Kidney tubule cell (primary cell): ENCODE measurements around the gene CPZ.
"Not testable (repeated sequence)": the region's sequence is repeated elsewhere in the genome, so short reads cannot be mapped to it uniquely, and the experiment has no call there.

Source experiments
- DNase-seq: peaks from one replicate; pipeline ENCODE4 v3.0.0-alpha.2; 2018; ENCODE audit warnings: low spot score

The CPZ gene

DNA sequence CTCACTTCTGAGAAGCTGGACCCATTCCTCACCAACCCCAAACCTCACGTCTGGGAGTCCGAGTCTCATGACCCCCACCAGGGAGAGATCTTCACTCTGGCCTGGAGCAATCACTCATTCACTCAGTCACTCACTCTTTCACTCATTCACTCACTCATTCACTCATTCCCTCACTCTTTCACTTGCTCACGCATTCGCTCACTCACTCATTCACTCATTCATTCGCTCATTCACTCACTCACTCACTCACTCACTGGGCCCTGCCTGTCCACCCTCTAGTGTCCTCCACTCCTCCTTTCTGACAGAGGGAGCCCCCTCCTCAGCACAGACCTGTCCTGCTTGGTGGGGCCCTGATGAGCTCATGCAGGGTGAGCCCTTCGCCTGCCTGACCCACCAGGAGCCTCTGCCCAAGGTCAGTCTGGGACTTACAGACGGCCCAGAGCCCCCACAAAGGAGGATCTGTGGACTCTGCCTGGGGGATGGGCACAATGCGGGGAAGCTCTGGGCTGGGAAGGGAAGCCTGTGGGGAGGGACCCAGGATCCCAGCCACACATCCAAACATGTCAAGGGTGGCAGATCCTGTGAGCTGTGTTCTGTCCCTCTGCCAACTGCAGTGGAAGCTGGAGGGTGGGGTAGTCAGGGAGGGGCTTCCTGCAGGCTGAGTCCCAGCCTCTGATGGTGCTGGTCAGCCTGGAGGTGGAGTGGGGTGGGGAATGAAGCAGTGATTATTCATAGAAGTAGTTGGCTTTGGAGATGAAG lies 18.5 kb downstream of the CPZ start:
- DNase-seq, result no peak

- DNase-seq, result no peak
Observed at GRCh38 chr4:8612646-8613045, 20.1 kb downstream of the CPZ start.

DNA sequence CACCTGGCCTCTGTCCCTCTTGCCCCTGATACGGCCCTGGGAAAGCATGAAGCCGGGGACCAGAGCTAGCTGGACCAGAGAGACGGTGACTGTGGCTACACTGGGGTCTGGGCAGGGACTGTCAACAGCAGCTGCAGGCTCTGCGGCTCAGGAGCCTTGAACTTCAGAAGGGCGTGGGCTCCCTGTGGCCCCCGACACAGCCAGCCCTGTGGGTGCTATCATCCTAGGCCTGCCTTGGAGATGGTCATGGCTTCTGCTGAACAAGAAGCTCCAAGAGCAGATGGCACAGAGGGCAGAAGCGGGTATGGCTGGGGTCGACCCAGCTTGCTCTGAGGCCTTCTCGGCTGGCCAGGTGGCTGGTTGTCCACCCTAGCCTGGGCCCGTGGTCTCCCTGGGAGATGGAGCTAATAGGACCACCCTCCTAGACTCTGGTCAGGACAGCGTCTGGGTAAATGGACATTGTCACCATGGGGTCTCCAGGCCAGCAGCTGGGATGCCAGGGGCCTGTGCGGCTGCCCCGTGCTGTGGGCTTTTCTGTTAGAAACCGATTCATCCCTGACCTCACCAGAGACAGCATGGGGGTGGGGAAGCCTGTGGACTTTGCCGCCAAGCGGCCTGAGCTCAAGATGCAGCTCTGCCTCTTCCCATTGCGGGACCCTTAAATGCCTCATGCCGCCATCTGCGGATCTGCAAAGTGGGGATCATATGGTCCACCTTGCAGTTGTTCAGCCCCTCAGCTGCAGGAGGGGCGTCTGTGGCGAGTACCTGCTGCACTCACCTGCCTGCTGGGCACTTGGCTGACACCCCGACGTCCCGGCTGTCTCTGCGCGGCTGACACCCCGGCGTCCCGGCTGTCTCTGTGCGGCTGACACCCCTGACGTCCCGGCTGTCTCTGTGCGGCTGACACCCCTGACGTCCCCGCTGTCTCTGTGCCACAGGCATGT lies 21.1 kb downstream of the CPZ start:
- DNase-seq, result no peak

DNA sequence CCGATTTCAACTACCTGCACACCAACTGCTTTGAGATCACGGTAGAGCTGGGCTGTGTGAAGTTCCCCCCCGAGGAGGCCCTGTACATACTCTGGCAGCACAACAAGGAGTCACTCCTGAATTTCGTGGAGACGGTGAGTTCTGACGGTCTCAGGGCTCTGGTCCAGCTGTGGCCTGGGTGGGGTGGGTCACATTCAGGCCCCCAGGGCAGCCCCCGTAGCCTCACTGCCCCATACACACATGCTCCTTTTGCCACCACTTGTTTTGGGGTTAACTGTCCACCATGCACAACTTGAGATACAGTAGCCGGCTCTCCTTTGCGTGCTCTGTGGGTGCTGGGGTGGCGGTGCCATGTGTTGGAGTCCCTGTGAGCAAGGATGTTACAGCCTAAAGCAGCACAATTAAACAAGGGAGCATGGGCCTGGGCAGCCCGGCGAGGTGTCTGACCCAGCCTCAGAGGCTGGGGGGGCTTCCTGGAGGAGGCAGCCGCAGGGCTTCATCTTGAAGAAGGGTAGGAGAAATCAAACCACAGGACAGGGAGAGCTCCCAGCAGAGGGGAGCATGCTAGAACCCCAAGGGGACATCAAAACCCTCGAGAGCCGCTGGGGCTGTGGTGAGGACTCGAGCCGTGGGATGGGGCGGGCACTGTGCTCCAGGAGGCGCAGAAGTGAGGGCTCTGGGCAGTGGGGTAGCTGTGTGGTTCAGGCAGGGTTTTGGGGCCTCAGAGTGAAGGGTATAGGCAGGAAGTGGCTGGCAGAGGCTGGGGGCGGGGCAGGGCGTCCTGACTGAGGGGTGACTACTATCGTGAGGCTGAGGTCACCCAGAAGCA lies 22.0 kb downstream of the CPZ start:
- DNase-seq, result no peak

DNA sequence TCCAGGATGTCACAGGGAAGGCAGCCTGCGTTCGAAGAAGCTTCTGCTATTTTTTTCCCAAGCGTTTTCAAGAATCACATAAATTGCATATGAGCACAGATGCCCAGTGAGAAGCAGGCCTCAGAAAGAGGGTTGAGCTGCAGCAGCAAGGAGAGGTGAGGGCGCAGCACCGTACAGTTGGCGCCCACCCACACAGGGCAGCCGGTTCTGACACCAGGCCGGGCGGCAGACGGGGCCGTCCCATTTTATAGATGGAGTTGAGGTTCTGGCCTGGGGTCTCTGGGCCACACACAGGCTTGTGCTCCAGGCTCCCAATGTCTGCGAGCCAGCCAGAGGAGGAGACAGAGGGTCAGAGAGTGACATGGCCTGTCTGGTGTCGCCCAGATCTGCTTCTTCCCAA lies 22.8 kb downstream of the CPZ start:
- no peak for DNase-seq

DNA sequence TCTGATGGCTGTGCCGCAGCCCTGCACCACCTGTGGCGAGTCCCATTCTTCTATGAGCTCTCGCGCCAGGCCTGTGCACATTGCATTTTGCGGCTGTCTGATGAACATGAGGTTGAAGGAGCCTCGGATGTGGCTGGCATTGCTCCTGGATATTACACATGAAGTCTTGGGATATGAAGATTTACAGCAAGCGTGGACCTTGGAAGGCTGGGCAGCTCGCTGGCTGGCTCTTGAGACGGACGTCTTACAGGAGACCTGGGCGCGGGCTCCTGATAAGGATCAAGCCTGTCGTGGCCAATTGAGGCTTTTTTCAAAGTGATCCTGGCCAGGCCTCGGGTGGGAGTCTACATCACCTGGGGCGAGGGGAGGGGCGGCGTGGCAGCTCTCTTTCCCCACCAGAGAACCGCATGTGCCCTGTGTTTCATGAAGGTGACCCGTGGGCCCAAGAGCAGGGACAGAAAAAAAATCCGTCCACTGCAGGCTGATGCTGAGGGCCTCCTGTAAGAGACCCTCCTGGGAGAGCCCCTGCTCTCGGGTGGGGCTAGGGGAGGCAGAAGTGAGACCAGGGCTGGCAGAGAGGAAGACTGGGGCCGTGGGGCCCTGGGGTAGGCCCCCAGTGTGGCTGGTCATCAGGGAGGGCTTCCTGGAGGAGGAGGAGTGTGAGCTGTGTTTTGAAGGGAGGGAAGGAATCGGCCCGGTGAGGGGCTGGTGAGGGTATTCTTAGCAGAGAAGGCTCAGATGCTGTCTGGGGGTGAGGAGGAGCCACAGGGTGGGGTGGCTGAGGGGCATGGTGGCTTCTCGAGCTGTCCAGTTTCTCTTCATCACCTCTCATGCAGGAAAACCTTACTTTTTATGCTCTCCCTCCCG lies 23.6 kb downstream of the CPZ start:
- no peak for DNase-seq

- no peak for DNase-seq
Observed at GRCh38 chr4:8616831-8617230, 24.3 kb downstream of the CPZ start.

DNA sequence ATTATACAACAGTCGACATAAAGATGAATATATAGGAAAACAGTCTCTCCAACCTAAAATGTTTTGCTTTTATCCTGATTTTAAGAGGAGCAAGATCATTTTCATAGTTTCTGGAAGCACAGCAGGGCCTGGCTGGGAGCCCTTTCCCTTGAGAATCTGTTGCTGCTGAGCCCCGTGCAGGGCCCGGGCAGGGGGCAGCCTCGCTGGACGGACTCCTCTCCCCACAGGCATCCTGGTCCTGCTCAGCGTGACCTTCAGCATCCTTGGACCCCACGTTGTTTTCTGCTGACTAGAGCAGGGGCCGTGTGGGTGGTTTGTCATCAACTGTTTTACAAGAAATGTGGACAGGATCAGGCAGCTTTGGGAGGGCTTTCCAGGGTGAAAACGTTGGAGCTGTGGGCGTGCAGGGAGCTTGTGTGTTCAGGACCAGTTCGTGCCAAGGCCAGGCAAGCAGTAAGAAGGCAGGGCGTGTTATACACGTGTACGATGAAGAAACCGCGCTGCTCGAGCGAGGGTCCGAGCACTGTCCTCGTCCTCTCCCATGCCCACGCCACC lies 25.0 kb downstream of the CPZ start:
- DNase-seq, result no peak

DNA sequence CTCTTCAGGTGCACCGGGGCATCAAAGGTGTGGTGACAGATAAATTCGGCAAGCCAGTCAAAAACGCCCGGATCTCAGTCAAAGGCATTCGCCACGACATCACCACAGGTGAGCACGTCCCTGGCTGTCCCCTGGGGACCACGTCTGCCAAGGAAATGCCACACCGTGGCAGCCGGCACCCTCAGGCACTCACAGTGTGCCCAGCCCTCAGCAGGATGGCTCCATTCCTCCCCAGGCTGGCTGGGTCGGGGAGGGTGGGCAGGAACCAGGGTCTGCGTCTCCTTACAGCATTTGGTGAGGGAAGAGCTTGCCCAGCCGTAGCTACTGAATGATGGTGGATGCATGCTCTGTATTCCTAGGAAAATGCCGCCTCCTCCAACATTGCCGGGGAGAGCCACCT lies 25.9 kb downstream of the CPZ start:
- no peak for DNase-seq

GRCh38 chr4:8618961-8619720 lies 26.6 kb downstream of the CPZ start:
- DNase-seq, result no peak

DNA sequence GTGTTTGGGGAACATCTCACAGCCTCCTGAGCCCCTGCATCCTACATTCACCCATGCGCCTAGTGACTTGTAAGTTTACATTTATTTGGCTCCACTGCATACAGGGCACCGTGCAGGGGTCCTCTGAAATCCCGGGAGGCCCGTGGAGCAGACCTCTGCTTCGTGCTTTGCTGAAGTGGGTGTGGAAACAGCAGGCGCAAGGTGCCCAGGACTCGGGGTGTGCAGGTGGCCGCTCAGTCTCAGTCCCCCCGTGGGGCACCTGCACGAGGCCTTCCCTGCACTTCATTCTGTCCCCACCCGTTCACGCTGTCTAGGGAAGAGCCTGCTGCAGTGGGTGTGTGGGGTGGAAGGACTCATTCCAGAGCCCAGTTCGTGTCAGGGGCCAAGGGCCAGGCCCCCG lies 28.6 kb downstream of the CPZ start:
- not testable (repeated sequence) for DNase-seq

DNA sequence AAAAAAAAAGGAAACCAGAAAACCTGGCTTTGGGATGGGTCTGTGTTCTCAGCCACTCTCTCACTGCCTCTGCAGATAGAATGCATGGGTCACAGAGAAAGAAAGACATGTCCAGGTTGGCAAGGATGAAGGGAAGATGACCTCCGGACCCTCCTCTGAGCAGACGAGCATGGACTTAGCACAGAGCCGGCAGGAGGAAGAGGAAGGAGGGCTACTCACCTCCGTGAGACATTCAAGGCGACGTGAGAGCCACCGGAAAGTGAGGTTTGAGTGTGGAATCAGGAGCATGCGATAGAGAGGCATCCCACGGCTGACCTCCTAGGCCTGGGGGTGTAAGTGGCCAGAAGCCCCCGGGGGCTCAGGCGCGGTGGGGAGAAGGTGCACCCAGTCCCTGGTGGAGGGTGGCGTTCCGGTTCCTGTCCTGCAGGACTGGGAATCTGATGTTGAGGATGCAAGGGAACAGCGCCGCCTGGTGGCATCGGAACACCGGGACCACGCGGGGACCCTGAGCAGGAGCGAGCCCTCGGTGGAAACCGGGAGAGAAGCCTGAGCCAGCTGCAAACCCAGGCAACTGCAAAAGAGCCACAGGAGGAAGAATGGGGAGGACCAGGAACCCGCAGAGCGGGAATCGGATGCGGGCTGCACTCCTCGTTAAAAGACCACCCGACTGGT lies 32.2 kb downstream of the CPZ start:
- not testable (repeated sequence) for DNase-seq

DNA sequence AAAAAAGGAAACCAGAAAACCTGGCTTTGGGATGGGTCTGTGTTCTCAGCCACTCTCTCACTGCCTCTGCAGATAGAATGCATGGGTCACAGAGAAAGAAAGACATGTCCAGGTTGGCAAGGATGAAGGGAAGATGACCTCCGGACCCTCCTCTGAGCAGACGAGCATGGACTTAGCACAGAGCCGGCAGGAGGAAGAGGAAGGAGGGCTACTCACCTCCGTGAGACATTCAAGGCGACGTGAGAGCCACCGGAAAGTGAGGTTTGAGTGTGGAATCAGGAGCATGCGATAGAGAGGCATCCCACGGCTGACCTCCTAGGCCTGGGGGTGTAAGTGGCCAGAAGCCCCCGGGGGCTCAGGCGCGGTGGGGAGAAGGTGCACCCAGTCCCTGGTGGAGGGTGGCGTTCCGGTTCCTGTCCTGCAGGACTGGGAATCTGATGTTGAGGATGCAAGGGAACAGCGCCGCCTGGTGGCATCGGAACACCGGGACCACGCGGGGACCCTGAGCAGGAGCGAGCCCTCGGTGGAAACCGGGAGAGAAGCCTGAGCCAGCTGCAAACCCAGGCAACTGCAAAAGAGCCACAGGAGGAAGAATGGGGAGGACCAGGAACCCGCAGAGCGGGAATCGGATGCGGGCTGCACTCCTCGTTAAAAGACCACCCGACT lies 37.8 kb downstream of the CPZ start:
- not testable (repeated sequence) for DNase-seq

GRCh38 chr4:8631896-8632295 lies 39.3 kb downstream of the CPZ start:
- not testable (repeated sequence) for DNase-seq

DNA sequence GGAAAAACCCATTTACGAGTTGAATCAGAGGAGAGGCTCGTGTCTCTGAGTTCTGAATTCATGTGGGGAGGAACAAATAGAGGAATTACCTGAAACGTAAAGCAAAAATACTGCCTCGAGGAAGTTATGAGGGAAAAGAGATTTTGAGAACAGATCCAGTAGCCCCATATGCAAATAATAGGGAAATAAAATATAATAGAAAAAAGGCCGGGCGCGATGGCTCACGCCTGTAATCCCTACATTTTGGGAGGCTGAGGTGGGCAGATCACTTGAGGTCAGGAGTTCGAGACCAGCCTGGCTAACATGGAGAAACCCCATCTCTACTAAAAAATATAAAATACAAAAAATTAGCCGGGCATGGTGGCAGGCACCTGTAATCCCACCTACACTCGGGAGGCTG lies 42.2 kb downstream of the CPZ start:
- not testable (repeated sequence) for DNase-seq

DNA sequence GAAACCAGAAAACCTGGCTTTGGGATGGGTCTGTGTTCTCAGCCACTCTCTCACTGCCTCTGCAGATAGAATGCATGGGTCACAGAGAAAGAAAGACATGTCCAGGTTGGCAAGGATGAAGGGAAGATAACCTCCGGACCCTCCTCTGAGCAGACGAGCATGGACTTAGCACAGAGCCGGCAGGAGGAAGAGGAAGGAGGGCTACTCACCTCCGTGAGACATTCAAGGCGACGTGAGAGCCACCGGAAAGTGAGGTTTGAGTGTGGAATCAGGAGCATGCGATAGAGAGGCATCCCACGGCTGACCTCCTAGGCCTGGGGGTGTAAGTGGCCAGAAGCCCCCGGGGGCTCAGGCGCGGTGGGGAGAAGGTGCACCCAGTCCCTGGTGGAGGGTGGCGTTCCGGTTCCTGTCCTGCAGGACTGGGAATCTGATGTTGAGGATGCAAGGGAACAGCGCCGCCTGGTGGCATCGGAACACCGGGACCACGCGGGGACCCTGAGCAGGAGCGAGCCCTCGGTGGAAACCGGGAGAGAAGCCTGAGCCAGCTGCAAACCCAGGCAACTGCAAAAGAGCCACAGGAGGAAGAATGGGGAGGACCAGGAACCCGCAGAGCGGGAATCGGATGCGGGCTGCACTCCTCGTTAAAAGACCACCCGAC lies 43.5 kb downstream of the CPZ start:
- not testable (repeated sequence) for DNase-seq

- no peak for DNase-seq
Observed at GRCh38 chr4:8637456-8637984, 45.0 kb downstream of the CPZ start.

GRCh38 chr4:8639021-8639420 lies 46.5 kb downstream of the CPZ start:
- no peak for DNase-seq
